Hematopoietic multipotent progenitor cell (in vitro differentiated cells): ENCODE data around the gene PLD1. TPM values are rescaled to one million over a fixed set of nuclear protein-coding genes. Genes with fewer than 3 reads are reported as not detected.

Source experiments
- DNase-seq, 3 donors: peaks; one replicate each; pipeline ENCODE4 v3.0.0-alpha.2; 2011 to 2015; ENCODE audit warnings: low read depth in 2 of 3, low spot score in 2 of 3
- total RNA-seq: library from RNA; depleted of rRNA; stranded (reverse); fragments of >200 nt; gene quantifications from one replicate; pipeline ENCODE4 v1.2.3, GENCODE V29; 2012

The PLD1 gene
- total RNA-seq, 1 donor: 4.8 TPM

DNA sequence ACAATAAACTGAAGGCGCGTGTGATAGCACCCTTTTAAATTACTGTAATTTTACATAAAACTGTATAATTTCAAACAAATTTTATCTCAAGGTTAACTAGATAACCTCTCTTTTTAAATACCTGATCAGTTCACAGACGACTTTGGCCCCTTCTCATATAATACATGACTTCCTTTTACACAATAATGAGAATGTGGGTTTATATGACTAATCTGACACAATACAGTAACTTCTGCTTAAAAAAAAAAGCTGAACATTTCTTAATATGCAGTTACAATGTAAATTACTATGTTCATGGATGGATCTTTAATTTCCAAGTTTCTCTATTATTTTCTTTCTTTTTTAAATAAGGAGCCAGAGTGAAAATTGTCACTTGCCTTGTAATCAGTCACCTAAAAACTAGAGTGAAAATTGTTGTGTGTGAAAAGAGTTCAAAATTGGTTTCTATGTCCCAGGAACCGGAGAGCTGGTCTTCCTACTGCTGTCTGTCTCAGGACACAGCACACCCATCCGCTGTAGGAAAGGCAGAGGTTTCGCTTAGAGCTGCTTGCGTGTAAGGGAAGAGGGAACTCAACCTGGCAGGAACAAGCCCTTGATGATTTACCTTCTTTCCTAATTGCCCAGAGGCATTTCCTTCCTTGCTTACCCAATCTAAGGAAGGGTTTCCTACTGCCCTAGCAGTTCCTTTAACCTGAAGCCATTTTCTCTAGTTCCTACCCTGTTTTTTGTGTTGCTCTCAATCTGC lies 33.3 kb downstream of the PLD1 start:
- DNase-seq: peak in 1 of 3 donors; percentile 26

DNA sequence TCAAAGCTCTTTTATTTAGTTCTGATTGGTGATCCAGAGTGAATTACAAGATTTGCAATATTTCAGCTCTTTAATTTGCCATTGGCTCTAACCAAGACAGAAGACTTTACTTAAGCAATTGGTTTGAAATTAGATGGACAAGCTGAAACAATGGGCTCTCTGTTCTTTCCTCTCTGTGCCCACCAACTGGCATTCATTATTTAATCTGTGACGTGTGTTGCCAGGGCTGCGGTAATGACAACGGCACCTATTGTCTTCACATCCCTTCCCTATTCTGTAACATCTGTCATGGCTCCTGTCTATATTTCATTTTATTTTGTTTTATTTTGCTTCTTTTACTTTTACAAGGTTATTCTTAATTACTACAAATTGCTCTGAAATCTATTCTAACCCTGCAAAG lies 33.9 kb downstream of the PLD1 start:
- DNase-seq: no peak

DNA sequence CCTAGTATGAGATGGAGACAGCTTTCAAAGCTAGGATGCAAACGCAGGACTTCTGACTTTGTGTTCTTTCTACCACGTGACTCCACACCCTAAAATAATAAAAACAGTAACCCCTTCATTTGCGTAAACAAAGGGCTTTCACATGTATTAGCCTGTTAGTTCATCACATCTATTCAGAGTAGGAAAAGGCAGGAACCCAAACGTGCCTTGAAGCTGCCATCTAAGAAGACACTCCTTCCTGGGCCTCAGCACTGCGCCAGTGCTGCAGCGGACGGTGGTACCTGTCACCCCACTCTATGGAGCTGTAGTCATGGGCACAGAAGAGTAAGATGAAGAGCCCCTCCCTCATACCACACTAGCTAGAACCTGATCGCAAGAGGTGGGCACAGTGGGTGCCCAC lies 34.3 kb downstream of the PLD1 start:
- no peak for DNase-seq

- no peak for DNase-seq
Observed at GRCh38 chr3:171774521-171774920, 35.8 kb downstream of the PLD1 start.

DNA sequence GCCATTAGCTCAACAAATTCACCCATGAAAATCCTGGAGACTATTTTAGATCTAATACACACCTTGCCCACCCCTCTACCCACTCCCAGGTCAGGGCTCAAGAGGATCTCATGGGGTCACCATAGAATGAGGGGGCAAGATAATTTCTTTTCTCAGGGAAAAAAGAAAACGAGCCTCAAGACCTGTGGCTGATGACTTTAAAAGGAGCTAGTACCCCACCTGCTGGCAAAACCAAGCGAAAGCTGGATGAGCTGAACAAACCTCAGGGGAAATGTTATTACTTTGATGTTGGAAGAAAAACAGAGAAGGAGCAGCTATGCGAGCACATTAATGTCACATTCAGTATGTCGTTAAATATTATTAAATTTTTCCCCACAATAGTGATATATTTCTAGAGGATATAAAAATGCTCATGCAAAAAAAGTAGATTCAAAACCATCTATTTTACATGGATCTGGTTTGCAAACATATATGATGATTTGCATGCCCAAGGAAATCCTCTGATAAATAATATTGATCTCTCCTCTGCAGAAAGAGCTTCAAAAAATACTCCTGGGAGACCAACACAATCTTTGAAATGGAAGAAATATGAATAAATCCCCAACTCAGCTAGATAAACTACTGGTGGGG lies 37.7 kb downstream of the PLD1 start:
- DNase-seq: peak; percentile 7 to 77 (median 46)

- DNase-seq: peak in 1 of 3 donors; percentile 25
Observed at GRCh38 chr3:171770689-171771620, 39.3 kb downstream of the PLD1 start.

DNA sequence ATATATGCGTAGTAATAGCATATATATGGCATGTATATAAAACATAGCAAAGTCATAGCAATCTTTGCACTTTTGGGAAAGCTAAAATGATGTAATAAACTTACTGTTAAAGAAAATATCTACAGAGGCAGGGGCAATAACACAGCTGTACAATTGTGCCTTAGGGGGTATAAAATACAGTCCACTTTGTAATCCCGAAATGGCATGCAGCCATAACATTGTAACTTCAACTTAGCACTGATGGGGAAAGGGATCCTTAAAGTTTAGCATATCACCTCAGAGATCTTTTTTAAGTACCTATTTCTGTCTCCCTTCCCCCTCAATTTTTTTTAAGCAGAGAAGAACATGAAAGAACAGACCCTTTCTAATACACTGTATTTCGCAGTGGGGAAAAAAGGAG lies 40.8 kb downstream of the PLD1 start:
- no peak for DNase-seq

GRCh38 chr3:171768986-171769385 lies 41.3 kb downstream of the PLD1 start:
- DNase-seq: no peak

DNA sequence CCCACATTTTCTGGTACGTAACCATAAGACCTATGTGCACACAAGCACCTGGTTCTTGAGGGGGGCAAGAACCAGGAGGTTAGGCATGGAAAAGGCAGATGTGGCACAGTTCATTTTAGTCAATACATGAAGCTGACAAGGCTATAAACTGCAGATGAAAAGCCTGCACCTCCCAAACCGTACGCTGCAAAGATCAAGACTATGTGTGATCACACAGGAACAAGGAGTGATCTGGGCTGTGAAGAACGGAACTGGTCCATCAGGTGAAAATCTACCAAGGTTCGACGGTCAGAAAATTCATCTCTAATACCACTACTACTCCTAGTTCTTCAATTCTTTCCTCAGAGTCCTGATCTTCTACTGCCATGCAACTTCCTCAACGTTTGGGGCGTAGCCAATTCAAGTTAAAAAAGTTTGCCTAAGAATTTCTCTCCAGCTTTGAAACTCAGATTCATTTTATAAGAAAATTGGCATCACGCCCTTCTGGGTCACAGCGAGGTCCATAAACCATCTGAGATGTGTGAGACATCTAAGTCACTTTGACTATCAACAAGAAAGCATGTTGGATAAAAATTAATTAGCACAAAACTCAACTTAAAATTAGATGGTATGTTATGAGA lies 41.9 kb downstream of the PLD1 start:
- peak in 1 of 3 donors; percentile 8 for DNase-seq

- no peak for DNase-seq
Observed at GRCh38 chr3:171765511-171765887, 44.8 kb downstream of the PLD1 start.

- no peak for DNase-seq
Observed at GRCh38 chr3:171763392-171763791, 46.9 kb downstream of the PLD1 start.

GRCh38 chr3:171760477-171760876 lies 49.8 kb downstream of the PLD1 start:
- no peak for DNase-seq

DNA sequence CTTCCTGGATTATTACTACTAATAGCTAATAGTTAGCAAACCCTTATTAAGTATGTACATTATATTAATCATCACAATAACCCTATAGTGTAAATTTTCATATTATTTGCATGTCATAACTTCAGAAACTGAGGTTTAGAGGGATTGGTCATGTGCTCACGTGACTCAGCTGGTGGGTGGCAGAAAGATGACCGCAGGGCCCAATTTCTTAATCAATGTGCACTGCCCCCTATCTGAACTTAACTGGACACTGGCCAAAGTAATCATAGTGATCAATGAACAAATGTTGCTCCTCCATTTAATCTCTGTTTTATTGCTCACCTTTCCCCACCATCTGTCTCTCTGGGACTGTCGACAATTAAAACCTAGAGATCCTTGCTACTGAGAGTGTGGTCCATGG lies 52.2 kb downstream of the PLD1 start:
- DNase-seq: no peak

GRCh38 chr3:171757361-171758034 lies 52.8 kb downstream of the PLD1 start:
- DNase-seq: no peak

GRCh38 chr3:171755656-171756055 lies 54.6 kb downstream of the PLD1 start:
- no peak for DNase-seq

- DNase-seq: no peak
Observed at GRCh38 chr3:171755015-171755589, 55.2 kb downstream of the PLD1 start.

- DNase-seq: no peak
Observed at GRCh38 chr3:171753665-171754408, 56.4 kb downstream of the PLD1 start.

GRCh38 chr3:171753025-171753472 lies 57.2 kb downstream of the PLD1 start:
- no peak for DNase-seq

GRCh38 chr3:171752329-171752728 lies 58.0 kb downstream of the PLD1 start:
- no peak for DNase-seq
